Measurements from ENCODE around the gene TNFSF11. TPM values are rescaled to one million over a fixed set of nuclear protein-coding genes. Genes with fewer than 3 reads are reported as not detected.

Gene TNFSF11
- total and polyA plus RNA-seq, 2 experiments from 2014 or later = not detected

DNA sequence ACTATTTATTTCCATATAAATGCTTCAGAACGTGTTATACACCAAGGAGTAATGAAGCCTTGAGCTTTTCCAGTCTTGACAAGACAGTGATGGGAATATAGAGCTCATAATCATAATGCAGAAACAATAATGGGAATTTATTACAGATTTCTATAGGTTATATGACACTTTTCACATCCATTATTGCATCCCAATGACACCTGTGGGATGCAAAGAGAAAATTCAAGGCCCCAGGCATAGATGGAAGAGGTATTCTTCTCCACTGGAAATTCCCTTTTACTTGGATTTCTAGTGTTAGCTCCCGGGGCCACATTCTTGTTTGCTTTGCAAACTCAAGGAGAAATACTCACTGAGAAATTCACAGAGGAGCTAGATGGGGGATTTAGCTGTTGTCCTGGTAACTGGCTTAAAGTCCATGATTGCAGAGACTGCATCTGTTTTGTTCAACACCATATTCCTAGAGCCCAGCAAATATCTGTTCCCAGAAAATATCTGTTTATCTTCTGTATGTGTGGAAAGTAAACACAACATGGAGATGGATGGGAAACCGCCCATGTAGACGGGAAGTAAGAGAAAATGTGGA, 30.6 kb upstream of the TNFSF11 start:
- no peaks in the 10 kb centered on the region for H3K4me1 ChIP-seq (ENCODE audit: low read depth)
- no peak overlapping the region for H3K4me3 ChIP-seq
- no peaks in the 10 kb centered on the region for H3K36me3 ChIP-seq
- TF ChIP-seq, protein P1, sequence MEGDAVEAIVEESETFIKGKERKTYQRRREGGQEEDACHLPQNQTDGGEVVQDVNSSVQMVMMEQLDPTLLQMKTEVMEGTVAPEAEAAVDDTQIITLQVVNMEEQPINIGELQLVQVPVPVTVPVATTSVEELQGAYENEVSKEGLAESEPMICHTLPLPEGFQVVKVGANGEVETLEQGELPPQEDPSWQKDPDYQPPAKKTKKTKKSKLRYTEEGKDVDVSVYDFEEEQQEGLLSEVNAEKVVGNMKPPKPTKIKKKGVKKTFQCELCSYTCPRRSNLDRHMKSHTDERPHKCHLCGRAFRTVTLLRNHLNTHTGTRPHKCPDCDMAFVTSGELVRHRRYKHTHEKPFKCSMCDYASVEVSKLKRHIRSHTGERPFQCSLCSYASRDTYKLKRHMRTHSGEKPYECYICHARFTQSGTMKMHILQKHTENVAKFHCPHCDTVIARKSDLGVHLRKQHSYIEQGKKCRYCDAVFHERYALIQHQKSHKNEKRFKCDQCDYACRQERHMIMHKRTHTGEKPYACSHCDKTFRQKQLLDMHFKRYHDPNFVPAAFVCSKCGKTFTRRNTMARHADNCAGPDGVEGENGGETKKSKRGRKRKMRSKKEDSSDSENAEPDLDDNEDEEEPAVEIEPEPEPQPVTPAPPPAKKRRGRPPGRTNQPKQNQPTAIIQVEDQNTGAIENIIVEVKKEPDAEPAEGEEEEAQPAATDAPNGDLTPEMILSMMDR (IDR thresholded peaks at IDR 0.05; ENCODE audit: low read depth, low read length) = no peak
- DNase-seq (ENCODE audit: low read depth in 1 of 2, low spot score in 1 of 2) = no peak
- no peaks in the 10 kb centered on the region for H3K27me3 ChIP-seq
- H3K27ac ChIP-seq = no peak overlapping the region
- no peaks in the 10 kb centered on the region for H3K9me3 ChIP-seq (ENCODE audit: low read depth)

DNA sequence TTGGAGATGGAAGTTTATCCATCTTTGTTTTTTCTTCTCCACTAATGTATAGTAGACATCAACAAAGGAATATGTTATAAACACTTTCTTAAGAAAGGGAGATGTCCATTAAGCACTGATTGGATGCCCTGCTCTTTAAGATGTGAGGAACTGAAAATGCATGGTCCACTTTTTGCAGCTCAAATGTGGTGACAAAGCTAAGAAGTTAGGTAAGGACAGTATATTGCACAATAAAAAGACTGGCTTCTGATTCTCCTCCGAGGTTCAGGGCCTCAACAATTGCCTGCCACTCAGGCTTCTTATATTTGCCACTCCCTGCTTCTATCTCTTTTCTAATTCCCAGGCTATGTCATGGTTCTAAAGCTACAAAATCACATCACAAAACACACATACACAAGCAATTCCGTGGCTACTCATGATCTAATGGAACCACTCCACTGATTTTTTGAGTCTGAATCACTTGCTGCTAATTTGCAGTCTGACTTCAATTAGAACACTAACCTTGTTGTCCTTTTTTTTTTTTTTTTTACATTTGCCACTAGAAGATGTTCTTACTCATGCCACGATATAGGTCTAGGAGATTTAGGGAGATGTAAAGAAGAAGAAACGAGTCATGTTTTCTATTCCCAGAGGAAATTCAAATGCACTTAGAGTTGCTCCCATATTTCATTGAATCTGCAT, 29.6 kb upstream of the TNFSF11 start:
- Histone ChIP-seq H3K9me3 (ENCODE audit: low read depth) (no peaks in the 10 kb centered on the region), H3K36me3 (no peaks in the 10 kb centered on the region), H3K27ac (no peak overlapping the region), H3K4me3 (no peak overlapping the region), H3K27me3 (no peaks in the 10 kb centered on the region), H3K4me1 (ENCODE audit: low read depth) (no peaks in the 10 kb centered on the region)
- no peak for DNase-seq (ENCODE audit: low read depth in 1 of 2, low spot score in 1 of 2)
- TF ChIP-seq, protein P1 (IDR thresholded peaks at IDR 0.05; ENCODE audit: low read depth, low read length) = no peak

DNA sequence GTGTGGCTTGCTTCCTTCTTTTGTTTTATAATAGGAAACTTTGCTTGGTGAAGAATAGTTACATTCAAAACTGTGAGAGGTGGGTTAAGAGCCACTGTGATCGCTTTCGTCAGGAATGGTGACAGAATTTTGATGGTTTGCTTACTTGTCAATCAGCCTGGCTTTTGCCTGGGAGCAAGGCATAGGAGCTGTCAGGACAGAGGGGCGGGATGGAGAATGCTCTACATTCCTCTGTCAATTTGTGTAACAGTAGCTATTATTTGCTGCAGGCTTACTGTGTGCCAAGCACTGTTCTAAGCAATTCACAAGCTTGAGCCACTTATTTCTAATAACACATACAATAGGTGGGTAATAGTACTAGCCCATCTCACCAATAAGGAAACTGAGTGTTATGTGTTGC, 28.1 kb upstream of the TNFSF11 start:
- H3K4me1 ChIP-seq (ENCODE audit: low read depth) = no peaks in the 10 kb centered on the region
- no peak overlapping the region for H3K27ac ChIP-seq
- no peak overlapping the region for H3K4me3 ChIP-seq
- DNase-seq (ENCODE audit: low read depth in 1 of 2, low spot score in 1 of 2) = no peak
- no peaks in the 10 kb centered on the region for H3K27me3 ChIP-seq
- no peaks in the 10 kb centered on the region for H3K9me3 ChIP-seq (ENCODE audit: low read depth)
- TF ChIP-seq, protein P1 (IDR thresholded peaks at IDR 0.05; ENCODE audit: low read depth, low read length) = no peak
- H3K36me3 ChIP-seq = no peaks in the 10 kb centered on the region

DNA sequence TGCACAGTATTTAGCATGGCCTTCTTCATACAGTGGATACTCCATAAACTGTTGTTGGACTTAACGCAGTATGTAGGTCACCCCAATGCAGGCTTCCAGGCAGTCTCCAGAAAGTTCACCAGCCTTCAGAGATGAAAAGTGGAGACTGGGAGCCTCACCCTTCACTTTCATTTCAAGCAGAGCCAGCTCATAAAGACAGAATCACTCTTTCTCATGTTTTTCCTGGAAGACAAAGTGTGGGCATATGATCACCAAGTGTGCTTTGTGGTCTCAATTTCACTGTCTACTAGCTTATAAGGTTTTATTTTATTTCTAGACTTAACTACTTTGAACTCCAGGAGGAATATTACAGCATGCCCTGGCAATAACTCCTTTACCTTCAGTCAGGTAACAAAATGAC, 26.3 kb upstream of the TNFSF11 start:
- Histone ChIP-seq H3K36me3 (no peaks in the 10 kb centered on the region), H3K9me3 (ENCODE audit: low read depth) (no peaks in the 10 kb centered on the region), H3K27ac (no peak overlapping the region), H3K27me3 (no peaks in the 10 kb centered on the region), H3K4me1 (ENCODE audit: low read depth) (no peaks in the 10 kb centered on the region), H3K4me3 (no peak overlapping the region)
- DNase-seq (ENCODE audit: low read depth in 1 of 2, low spot score in 1 of 2) = no peak
- TF ChIP-seq, protein P1 (IDR thresholded peaks at IDR 0.05; ENCODE audit: low read depth, low read length) = no peak

DNA sequence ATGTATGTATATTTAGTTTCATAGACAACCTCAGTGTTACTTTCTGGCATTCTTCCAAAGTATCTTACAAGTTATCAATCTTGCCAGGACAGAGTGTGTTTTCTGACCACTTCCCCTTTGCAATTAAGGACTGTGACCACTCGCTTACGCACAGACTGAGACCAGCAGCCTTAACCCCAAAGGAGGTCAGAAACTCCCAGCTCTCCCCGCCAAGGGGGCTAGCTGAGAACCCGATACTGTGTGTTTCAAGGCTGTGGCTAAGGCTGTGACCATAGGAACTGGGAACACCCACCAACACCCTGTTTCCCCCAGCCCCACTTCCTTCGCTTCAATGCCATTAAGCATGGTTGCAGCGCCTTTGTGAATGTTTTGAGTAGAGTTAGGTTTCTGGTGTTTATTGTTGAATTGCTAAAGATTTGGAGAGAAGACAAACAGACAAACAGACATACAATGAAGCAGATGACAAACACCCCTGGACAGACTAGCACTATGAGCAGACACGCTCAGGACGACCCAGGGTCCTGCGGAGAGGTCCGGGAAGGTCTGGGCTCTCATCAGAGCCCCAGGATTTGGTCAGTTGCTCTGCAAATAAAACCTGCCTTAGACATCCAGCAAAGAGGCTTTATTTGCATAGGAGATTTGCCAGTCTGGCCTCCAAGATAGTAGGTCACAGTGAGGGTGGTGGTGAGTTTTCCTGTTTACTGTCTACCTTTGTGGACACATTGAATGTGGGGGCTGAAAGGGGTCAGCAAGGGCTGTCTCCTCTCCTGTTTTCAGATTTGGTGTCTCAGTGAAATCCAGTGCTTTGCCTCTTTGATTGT, 25.0 kb upstream of the TNFSF11 start:
- Histone ChIP-seq H3K27me3 (no peaks in the 10 kb centered on the region), H3K36me3 (no peaks in the 10 kb centered on the region), H3K4me1 (ENCODE audit: low read depth) (no peaks in the 10 kb centered on the region), H3K4me3 (no peak overlapping the region), H3K9me3 (ENCODE audit: low read depth) (no peaks in the 10 kb centered on the region), H3K27ac (no peak overlapping the region)
- TF ChIP-seq, protein P1 (IDR thresholded peaks at IDR 0.05; ENCODE audit: low read depth, low read length) = no peak
- peak in 1 of 2 donors; percentile 53 for DNase-seq (ENCODE audit: low read depth in 1 of 2, low spot score in 1 of 2)
